Keratinocyte (primary cell): ENCODE measurements around the gene FLNC. TPM values are rescaled to one million over a fixed set of nuclear protein-coding genes. Genes with fewer than 3 reads are reported as not detected.

Experiments used
- DNase-seq: peaks from one replicate; pipeline ENCODE4 v3.0.0-alpha.2; 2011; ENCODE audit warnings: low read depth, missing footprints, low spot score
- FAIRE-seq: peaks from 2 replicates; lab custom pipeline; 2011; peaks lifted over from hg19 to GRCh38; lab: Jason Lieb, UNC
- H2AFZ ChIP-seq: 2 replicates; pipeline ENCODE4 v1.6.0; 2012; ENCODE audit warnings: low read length, control low read depth, inconsistent platforms; ENCODE audit not compliant: control insufficient read depth
- H3K27ac ChIP-seq: 2 replicates; pipeline ENCODE4 v1.5.1; 2011; ENCODE audit warnings: low read length; ENCODE audit not compliant: control insufficient read depth, insufficient read depth
- H3K27me3 ChIP-seq: 3 replicates; pipeline ENCODE4 v1.6.0; 2011; ENCODE audit warnings: low read length; ENCODE audit not compliant: control insufficient read depth, insufficient read depth; ENCODE audit errors: extremely low read depth
- H3K36me3 ChIP-seq, 2 experiments: 2 replicates in 1 of 2; 3 replicates in 1 of 2; pipeline ENCODE4 v1.5.1; 2011; ENCODE audit warnings: low read length in 2 of 2, mild to moderate bottlenecking in 1 of 2; ENCODE audit not compliant: control insufficient read depth in 2 of 2, insufficient read depth in 2 of 2; ENCODE audit errors: extremely low read depth in 1 of 2
- H3K4me1 ChIP-seq: 3 replicates; pipeline ENCODE4 v1.5.1; 2011; ENCODE audit warnings: low read length; ENCODE audit not compliant: control insufficient read depth, insufficient read depth; ENCODE audit errors: extremely low read depth
- H3K4me2 ChIP-seq: 3 replicates; pipeline ENCODE4 v1.6.0; 2011; ENCODE audit warnings: low read depth, low read length; ENCODE audit not compliant: control insufficient read depth, insufficient read depth; ENCODE audit errors: extremely low read depth
- H3K4me3 ChIP-seq, 3 experiments: fragments of 200-600 bp in 1 of 3; sonication (generic) in 1 of 3; 2 replicates in 2 of 3; 3 replicates in 1 of 3; pipeline ENCODE4 v1.5.1; 2011 to 2016; ENCODE audit warnings: low read length in 3 of 3, mild to moderate bottlenecking in 3 of 3, control low read depth in 2 of 3, inconsistent platforms in 1 of 3, low read depth in 1 of 3, mixed read lengths in 1 of 3, mixed run types in 1 of 3, moderate library complexity in 1 of 3; ENCODE audit not compliant: control insufficient read depth in 2 of 3, insufficient read depth in 2 of 3; ENCODE audit errors: extremely low read depth in 1 of 3
- H3K79me2 ChIP-seq: 2 replicates; pipeline ENCODE4 v1.6.0; 2012; ENCODE audit warnings: low read length; ENCODE audit not compliant: control insufficient read depth, insufficient read depth
- H3K9ac ChIP-seq: 3 replicates; pipeline ENCODE4 v1.6.0; 2011; ENCODE audit warnings: low read length; ENCODE audit not compliant: control insufficient read depth, insufficient read depth; ENCODE audit errors: extremely low read depth
- H3K9me1 ChIP-seq: 3 replicates; pipeline ENCODE4 v1.6.0; 2011; ENCODE audit warnings: low read length; ENCODE audit not compliant: control insufficient read depth, insufficient read depth; ENCODE audit errors: extremely low read depth
- H3K9me3 ChIP-seq: 2 replicates; pipeline ENCODE4 v1.5.1; 2012; ENCODE audit warnings: low read depth, low read length; ENCODE audit not compliant: control insufficient read depth
- H4K20me1 ChIP-seq: 3 replicates; pipeline ENCODE4 v1.6.0; 2011; ENCODE audit warnings: low read length; ENCODE audit not compliant: control insufficient read depth, insufficient read depth; ENCODE audit errors: extremely low read depth
- EZH2 ChIP-seq: IDR thresholded peaks from one replicate; pipeline ENCODE4 v1.6.1; 2012; ENCODE audit warnings: inconsistent platforms, mild to moderate bottlenecking, low read length, moderate library complexity
- dilution Hi-C: fragments of 300-500 bp; cut with MboI; formaldehyde crosslinking; loops from one replicate; pipeline ENCODE4 v1.7.0; 2020; ENCODE audit warnings: low sequenced_read_pairs; ENCODE audit not compliant: extremely low pct_ligation_motif_present
- polyA plus RNA-seq, 5 experiments: library from polyadenylated mRNA; depleted of rRNA in 3 of 5; stranded (reverse) in 3 of 5; stranded (forward) in 1 of 5; unstranded in 1 of 5; fragments of >200 nt; gene quantifications; 1 replicate in 1 of 5; 2 replicates in 3 of 5; 3 replicates in 1 of 5; pipeline versions ENCODE4 v1.2.1 to v1.2.3, GENCODE V29; 2011 to 2012; ENCODE audit warnings: missing spikeins in 2 of 5, low read depth in 1 of 5, low replicate concordance in 1 of 5
- TF ChIP-seq, protein P1 (sequence below), 3 experiments: IDR thresholded peaks in 1 of 3; conservative IDR thresholded peaks in 1 of 3; optimal IDR thresholded peaks in 1 of 3; 2 replicates in 2 of 3; 3 replicates in 1 of 3; pipeline versions ENCODE3 to v1.5.1; 2011; ENCODE audit warnings: low read length in 3 of 3, mild to moderate bottlenecking in 3 of 3, moderate library complexity in 2 of 3, control low read depth in 1 of 3, inconsistent platforms in 1 of 3; ENCODE audit not compliant: insufficient read depth in 2 of 3; ENCODE audit errors: extremely low read depth in 1 of 3

The FLNC gene
- polyA plus RNA-seq, 1 donor (not counting 4 experiments of a cell fraction or from before 2014, with no cell fraction given): 0.03 TPM

- H3K9me3 ChIP-seq: no peaks in the 10 kb centered on the region
- H3K27me3 ChIP-seq: no peaks in the 10 kb centered on the region
- no peaks in the 10 kb centered on the region for H3K79me2 ChIP-seq
- H3K36me3 ChIP-seq: no peaks in the 10 kb centered on the region
- no peak for DNase-seq
- no peaks in the 10 kb centered on the region for H4K20me1 ChIP-seq
- TF ChIP-seq, protein P1, sequence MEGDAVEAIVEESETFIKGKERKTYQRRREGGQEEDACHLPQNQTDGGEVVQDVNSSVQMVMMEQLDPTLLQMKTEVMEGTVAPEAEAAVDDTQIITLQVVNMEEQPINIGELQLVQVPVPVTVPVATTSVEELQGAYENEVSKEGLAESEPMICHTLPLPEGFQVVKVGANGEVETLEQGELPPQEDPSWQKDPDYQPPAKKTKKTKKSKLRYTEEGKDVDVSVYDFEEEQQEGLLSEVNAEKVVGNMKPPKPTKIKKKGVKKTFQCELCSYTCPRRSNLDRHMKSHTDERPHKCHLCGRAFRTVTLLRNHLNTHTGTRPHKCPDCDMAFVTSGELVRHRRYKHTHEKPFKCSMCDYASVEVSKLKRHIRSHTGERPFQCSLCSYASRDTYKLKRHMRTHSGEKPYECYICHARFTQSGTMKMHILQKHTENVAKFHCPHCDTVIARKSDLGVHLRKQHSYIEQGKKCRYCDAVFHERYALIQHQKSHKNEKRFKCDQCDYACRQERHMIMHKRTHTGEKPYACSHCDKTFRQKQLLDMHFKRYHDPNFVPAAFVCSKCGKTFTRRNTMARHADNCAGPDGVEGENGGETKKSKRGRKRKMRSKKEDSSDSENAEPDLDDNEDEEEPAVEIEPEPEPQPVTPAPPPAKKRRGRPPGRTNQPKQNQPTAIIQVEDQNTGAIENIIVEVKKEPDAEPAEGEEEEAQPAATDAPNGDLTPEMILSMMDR (optimal IDR thresholded peaks at IDR 0.05 in 1 of 3, IDR thresholded peaks at IDR 0.05 in 1 of 3, conservative IDR thresholded peaks at IDR 0.05 in 1 of 3; ENCODE audit: extremely low read depth in 1 of 3, insufficient read depth in 2 of 3, low read length in 3 of 3): no peak
- no peak for TF ChIP-seq EZH2
- no peak for FAIRE-seq
- no peak overlapping the region for H3K4me2 ChIP-seq
- no peak overlapping the region for H2AFZ ChIP-seq
- H3K4me1 ChIP-seq: peaks cover 19% of the 10 kb centered on the region
- dilution Hi-C loops: no loop called here
- no peaks in the 10 kb centered on the region for H3K9me1 ChIP-seq
- no peak overlapping the region for H3K27ac ChIP-seq
- no peak overlapping the region for H3K9ac ChIP-seq
- H3K4me3 ChIP-seq: no peak overlapping the region
Measured at GRCh38 chr7:128876127-128876526, 45.9 kb downstream of the FLNC start.

- FAIRE-seq (no peak), DNase-seq (no peak)
- Histone ChIP-seq H3K9me1 (no peaks in the 10 kb centered on the region), H3K27me3 (no peaks in the 10 kb centered on the region), H3K27ac (no peak overlapping the region), H3K79me2 (no peaks in the 10 kb centered on the region), H3K9ac (no peak overlapping the region), H2AFZ (no peak overlapping the region), H3K4me3 (no peak overlapping the region), H3K9me3 (no peaks in the 10 kb centered on the region), H3K4me1 (peaks cover 19% of the 10 kb centered on the region), H4K20me1 (no peaks in the 10 kb centered on the region), H3K36me3 (no peaks in the 10 kb centered on the region), H3K4me2 (no peak overlapping the region)
- dilution Hi-C loops: no loop called here
- TF ChIP-seq, protein P1 (optimal IDR thresholded peaks at IDR 0.05 in 1 of 3, IDR thresholded peaks at IDR 0.05 in 1 of 3, conservative IDR thresholded peaks at IDR 0.05 in 1 of 3; ENCODE audit: extremely low read depth in 1 of 3, insufficient read depth in 2 of 3, low read length in 3 of 3): no peak
- no peak for TF ChIP-seq EZH2
Measured at GRCh38 chr7:128876586-128876977, 46.4 kb downstream of the FLNC start.
